GM19328 (cell line): Measurements from ENCODE around the gene ST6GALNAC3.
"Not testable (repeated sequence)": the region's sequence is repeated elsewhere in the genome, so short reads cannot be mapped to it uniquely, and the experiment has no call there.

ENCODE experiments used
- ATAC-seq: cut with Tn5 transposase; IDR thresholded peaks from one replicate; pipeline ENCODE4 v1.9.1; 2021; ENCODE audit warnings: mild to moderate bottlenecking, moderate library complexity; ENCODE audit not compliant: unreplicated experiment

The ST6GALNAC3 gene

GRCh38 chr1:76317299-76317900 lies 242.9 kb downstream of the ST6GALNAC3 start:
- ATAC-seq = no peak

GRCh38 chr1:76330991-76331603 lies 256.6 kb downstream of the ST6GALNAC3 start:
- peak; percentile 87 for ATAC-seq

- ATAC-seq = no peak
These were observed 261.3 kb downstream of the ST6GALNAC3 start for GRCh38 chr1:76335882-76336281.

GRCh38 chr1:76336931-76337371 lies 262.4 kb downstream of the ST6GALNAC3 start:
- no peak for ATAC-seq

DNA sequence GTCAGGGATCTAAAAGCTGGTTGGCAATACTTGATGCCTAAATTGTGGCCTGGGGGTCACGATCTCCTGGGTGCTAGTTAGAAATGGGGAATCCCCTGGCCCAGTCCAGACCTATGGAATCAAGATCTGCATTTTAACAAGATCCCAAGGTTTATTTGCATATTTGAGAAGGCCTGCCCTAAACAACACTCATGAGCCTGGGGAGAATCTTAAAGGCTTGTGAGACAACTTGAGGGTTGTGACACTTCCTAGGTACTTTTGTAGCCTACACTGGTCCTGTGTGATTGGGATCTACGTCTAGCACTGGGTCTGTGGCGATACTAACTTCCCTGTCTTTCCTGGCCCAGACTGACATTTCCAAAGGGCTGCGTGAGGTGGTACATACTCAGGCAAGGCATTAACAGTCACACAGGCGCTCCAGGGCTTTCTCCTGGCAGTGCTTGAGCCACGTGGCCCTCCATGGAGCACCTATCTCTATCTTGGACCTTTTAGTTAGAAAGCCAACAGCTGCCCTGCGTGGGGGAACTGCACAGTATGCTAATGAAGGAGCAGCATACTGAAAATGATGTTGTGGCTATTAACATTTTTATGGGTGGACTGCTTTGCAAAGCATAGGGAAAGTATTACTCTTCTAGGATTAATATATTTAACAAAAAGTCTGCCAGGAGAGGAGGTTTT lies 263.1 kb downstream of the ST6GALNAC3 start:
- ATAC-seq = no peak

DNA sequence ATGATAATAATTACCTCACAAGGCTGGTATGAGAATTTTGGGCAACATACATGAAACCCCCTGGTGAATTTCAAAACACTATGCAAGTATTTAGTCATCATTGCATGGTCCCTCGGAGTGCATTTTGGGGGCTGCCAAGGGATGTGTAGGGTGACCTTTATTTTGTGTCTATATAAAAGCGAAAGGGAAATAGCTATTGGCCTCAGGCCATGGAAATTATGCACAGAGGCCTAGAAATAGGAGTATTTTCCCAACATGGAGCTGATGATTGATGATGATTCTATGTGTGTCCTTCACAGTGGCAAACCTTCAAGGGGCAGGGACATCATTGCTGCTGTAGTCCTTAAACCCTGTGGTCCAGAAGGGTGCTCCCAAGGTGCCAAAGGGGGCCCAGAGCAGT lies 265.5 kb downstream of the ST6GALNAC3 start:
- ATAC-seq = no peak

- not testable (repeated sequence) for ATAC-seq
These were observed 267.3 kb downstream of the ST6GALNAC3 start for GRCh38 chr1:76341816-76342215.

DNA sequence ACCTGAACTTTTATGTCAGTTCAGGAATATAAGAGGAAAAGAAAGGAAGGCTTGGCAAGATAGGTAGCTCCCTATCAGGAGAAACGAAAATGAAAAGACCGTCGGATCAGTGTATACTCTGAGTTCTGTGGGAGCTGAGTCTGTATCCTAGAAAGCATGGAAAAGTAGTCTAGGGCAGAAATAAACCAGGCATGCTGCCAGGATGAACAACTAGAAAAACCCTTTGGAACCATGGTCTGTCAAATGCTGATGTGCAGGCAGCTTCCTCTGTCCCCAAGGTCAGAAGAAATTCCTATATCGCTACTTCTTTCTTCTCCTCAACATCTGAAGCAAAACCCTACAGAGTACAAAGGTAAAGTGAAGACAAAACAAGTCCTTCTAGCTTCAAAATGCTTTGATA lies 268.8 kb downstream of the ST6GALNAC3 start:
- no peak for ATAC-seq

- ATAC-seq = no peak
These were observed 277.1 kb downstream of the ST6GALNAC3 start for GRCh38 chr1:76351655-76352054.

- ATAC-seq = no peak
These were observed 278.3 kb downstream of the ST6GALNAC3 start for GRCh38 chr1:76352741-76353435.

- ATAC-seq = no peak
These were observed 279.7 kb downstream of the ST6GALNAC3 start for GRCh38 chr1:76354236-76354635.

GRCh38 chr1:76366726-76367125 lies 292.2 kb downstream of the ST6GALNAC3 start:
- no peak for ATAC-seq

DNA sequence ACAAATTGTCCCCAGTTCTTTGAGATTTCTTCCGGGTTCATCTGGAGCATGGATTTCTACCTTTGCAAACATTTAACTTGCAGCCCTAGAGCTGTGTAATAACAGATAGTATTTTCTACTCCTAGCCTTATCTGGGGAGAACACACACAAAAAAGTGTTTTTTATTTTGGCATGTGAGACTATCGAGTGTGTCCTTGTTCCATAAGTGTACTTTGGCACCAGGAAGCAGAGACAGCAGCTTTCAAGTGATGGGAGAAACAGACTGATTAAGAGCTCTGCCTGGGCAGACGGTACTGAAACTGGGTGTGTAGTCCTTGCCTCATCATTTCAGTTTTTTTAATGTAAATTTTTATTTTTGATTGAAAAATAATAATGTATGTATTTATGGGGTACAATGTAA lies 297.4 kb downstream of the ST6GALNAC3 start:
- ATAC-seq = no peak

DNA sequence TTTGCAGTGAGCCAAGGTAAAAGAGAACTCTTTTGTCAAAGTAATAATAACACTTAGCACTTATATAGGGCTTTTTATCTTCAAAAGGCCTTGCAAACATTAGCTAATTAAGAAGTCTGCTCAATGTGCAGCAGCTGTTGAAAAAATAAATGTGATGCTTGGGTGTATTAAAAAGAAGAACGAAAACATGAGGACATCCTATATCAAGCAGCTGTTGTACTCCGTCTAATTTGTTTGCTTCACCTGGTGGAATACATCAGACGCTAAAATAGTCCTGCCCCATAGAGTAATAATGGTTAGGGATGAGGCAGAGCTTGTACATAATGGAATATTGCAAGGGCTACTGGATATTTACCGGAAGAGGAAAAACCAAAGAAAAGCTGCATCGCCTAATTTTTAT lies 299.5 kb downstream of the ST6GALNAC3 start:
- no peak for ATAC-seq

DNA sequence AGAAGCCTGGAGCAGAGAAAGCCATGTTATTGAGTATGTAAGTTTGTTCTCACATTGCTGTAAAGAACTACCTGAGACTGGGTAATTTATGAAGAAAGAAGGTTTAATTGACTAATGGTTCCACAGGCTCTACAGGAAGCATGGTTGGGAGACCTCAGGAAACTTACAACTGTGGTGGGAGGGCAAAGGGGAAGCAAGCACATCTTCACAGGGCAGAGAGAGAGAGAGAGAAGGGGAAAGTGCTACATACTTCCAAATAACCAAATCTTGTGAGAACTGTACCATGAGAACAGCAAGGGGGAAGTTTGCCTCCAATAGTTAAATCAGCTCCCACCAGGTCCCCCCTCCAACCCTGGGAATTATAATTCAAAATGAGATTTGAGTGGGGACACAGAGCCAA lies 302.7 kb downstream of the ST6GALNAC3 start:
- no peak for ATAC-seq

DNA sequence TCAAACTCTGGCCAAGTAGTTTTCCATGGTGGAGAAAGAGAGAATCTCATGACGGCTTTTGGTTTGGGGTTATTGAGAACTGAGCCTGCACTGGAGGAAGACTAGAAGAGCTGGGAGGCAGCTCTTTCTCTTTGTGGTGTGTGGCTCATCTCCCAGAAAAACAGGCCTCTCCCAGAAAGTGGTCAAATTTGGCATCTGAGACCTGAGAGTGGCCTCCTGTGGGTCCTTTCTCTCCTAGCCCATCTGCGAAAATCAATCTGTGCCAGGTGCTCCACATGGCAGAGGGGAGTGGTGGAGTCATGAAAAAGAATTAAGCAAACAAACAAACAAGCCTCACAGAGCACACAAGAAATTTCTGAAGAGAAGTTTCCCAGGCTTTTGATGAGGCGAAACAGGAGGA lies 305.0 kb downstream of the ST6GALNAC3 start:
- ATAC-seq = no peak

DNA sequence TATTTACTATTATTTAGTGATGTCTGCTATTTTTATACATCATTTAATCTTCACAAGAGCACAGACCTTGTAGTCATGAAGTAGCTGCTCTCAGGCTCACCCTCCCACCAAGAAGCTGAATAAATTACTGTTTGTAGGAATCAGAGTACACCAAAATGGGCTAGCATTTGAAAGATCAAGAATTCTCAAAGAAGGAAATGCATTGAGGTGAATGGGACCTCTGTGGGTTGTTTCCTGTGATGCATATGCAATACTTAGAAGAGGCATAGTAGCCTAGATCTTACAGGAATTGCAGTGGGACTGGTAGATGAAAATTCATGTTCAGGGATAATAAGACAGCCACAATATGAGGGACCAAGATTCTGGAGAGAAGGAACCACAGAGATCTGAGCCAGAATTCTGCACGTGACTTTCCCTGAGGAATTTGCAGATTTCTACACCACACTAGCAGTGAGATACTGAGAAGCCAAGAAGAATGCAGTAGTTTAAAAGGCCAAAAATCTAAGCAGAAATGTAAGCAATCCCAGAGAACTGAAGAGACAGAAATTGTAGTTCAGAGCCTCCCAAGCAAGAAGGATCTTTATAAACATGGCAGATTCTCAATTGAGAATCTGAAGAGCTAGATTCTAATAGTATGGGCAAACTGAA lies 307.0 kb downstream of the ST6GALNAC3 start:
- no peak for ATAC-seq

DNA sequence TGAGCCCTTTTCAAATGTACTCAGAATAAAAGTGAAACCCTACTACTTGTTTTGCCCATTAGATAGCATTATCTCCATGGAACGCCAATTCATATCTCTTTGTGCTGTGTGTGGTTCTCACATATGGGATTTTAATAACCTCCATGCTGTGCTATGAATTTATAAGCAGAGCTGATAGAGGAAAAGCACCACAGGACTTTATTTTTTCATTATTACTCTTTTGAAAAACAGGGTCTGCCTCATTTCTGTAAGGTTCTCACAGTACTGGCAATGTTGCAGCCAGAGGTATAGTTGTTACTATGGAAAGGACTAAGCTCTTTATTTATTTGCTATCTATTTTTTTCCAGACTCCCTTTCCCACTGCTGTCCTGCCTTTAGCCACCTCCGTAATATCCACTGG lies 313.7 kb downstream of the ST6GALNAC3 start:
- ATAC-seq = no peak

DNA sequence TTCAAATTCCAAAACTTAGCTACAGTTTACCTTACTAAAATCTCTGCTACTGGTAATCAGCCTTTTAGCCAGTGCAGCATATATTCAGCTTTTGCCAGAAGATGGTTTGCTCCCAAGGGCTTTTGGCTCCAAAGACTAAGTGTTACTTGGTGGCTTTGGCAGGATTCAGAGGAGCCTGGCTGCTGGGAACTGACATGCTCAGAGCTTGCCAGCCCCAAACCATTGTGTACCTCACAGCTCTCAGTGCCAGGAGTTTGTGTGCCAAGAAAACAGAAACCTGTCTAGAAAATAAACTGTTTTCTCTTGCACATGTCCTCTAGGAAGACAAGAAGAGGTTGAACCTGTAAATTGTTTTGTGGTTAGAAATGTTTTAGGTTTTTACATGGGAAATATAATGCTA lies 315.9 kb downstream of the ST6GALNAC3 start:
- no peak for ATAC-seq

GRCh38 chr1:76395059-76395458 lies 320.5 kb downstream of the ST6GALNAC3 start:
- ATAC-seq = no peak

DNA sequence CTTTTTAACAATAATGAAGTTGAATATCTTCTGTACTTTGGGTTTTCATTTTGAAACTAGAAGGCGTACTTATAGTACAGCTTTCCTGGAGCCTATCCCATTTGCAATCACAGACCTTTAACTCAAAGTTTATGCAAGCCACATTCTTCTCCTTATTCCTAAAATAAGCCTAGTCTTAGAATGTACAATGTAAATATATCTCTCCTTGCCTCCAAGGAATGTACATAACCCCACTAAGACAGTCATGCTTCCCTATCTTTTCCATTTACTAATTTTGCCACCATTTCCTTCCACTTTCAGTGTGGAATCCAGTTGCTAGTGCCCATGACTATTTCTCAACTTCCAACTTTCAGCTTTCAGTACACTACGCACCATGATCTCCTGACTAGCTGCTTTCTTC lies 327.6 kb downstream of the ST6GALNAC3 start:
- ATAC-seq = no peak
